ENCODE measurements around the gene KIF13A. TPM values are rescaled to one million over a fixed set of nuclear protein-coding genes. Genes with fewer than 3 reads are reported as not detected.
"Not testable (repeated sequence)": the region's sequence is repeated elsewhere in the genome, so short reads cannot be mapped to it uniquely, and the experiment has no call there.

The KIF13A gene
- total RNA-seq, 2 donors from 2014 or later: 0.68 to 1.4 TPM

DNA sequence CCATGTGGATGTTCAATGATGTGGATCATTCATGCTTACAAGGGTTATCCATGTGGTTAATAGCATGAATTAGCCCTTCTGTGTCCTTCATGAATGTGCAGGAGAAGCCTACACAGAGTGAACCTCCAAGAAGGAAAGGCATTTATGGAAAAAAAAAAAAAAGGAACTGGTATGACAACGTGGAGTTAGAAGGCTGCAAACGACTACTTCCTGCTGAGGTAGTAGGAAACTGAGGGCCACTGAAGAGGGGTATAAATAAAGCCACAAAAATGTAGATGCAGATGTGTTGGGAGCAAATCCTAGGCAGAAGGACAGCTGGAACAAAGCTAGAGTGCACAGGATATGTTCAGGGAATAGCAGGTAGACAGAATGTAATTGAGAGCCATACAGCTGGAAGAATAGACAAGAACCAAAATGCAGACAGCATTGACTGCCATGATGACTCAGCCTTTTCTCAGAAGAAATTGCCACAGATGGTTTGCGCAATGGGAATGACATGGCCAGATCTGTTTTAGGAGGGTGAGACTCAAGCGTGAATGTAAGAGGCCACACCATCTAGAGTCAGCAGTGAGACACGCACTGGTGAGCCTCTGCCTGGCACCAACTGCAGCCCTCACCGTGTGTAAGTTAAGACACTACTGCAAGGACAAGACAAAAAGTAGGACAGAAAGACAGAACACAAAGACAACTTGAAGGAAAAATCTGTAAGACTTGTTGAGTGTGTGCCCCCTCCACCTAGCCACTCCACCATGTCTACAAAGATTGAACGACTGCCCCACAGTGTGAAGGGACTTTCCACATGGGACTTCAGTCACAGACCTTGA, 79.8 kb downstream of the KIF13A start:
- no peak overlapping the region for H3K27ac Mint-ChIP-seq
- no peaks in the 10 kb centered on the region for H3K36me3 Mint-ChIP-seq (ENCODE audit: low read depth)
- H3K4me1 Mint-ChIP-seq: peaks cover 5% of the 10 kb centered on the region
- no peak overlapping the region for H3K4me3 Mint-ChIP-seq
- peak; percentile 50 for ATAC-seq
- peaks cover 31% of the 10 kb centered on the region for H3K27me3 Mint-ChIP-seq
- no peaks in the 10 kb centered on the region for H3K9me3 ChIP-seq (ENCODE audit: control insufficient read depth, low read length, poor library complexity, severe bottlenecking)
- DNase-seq: no peak

DNA sequence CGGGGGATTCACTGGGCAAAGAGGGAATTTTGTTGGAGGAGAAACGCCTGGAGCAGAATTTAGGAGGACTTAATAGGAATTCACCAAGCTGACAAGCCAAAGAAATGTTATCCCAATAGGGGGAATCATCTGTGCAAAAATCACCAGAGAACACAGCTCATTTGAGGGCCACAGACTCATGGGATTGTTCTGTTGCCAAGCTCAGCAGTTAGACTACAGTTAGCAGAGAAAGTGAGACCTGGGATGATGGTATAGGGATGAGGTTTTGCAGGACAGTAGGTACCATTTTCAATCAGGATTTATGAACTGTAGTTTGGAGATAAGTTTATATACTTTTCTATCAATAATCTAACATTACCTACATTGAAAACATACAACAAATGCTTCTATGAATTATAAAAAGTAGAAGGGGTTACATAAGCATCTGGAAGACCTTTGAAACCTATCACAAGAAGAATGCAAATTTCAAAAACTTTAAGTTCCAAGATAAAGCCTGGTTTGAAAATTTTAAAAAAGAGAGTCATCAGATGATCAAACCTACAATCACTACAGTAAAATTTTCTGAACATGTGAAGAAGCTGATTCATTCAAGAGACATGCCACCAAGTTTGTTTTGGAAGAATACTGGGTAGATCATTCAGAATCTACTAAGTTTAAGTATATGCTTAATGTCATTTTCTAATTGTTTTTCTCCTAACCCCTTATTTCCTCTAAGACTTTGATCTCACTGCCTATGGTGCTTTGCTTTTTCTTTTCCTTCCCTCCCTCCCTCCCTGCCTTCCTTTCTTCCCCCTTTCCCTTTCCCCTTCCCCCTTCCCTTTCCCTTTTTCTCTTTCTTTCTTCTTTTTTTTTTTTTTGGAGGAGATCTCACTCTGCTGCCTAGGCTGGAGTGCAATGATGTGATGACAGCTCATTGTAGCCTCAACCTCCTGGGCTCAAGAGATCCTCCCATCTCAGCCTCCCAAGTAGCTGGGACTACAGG, 81.5 kb downstream of the KIF13A start:
- no peak overlapping the region for H3K27ac Mint-ChIP-seq
- H3K9me3 ChIP-seq (ENCODE audit: control insufficient read depth, low read length, poor library complexity, severe bottlenecking): no peaks in the 10 kb centered on the region
- ATAC-seq (no peak), DNase-seq (no peak)
- H3K4me3 Mint-ChIP-seq: no peak overlapping the region
- peaks cover 27% of the 10 kb centered on the region for H3K27me3 Mint-ChIP-seq
- H3K36me3 Mint-ChIP-seq (ENCODE audit: low read depth): no peaks in the 10 kb centered on the region
- H3K4me1 Mint-ChIP-seq: peaks cover 5% of the 10 kb centered on the region

DNA sequence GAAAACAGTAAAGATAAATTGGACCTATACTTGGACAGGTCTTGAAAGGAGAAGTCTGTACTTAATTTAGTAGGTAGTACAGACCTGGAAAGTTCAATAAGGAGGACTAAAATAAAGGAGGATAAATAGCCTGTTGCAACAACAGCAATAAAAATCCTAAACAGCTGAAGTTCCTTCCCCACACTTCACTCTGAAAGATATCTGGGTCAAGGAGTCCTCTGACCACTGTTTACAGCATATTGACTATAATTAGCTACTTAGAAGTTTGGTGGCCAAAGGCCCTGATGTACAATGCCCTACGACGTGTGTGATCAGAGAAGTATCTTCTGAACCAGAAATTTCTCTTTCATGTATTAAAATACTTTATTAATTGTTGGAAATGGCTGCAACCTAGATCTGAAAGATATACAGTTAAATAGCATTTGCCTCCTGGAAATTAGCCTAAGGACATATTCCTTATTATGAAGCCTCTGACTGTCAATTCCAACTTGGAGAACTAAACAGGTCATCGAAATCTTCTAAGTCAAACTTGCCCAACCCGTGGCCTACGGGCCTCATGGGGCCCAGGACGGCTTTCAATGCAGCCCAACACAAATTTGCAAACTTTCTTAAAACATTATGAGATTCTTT, 82.8 kb downstream of the KIF13A start:
- Mint-ChIP-seq H3K36me3 (ENCODE audit: low read depth) (no peaks in the 10 kb centered on the region), H3K27ac (no peak overlapping the region), H3K4me1 (peaks cover 5% of the 10 kb centered on the region), H3K4me3 (no peak overlapping the region), H3K27me3 (peaks cover 27% of the 10 kb centered on the region)
- H3K9me3 ChIP-seq (ENCODE audit: control insufficient read depth, low read length, poor library complexity, severe bottlenecking): no peaks in the 10 kb centered on the region
- DNase-seq: no peak
- ATAC-seq: no peak

DNA sequence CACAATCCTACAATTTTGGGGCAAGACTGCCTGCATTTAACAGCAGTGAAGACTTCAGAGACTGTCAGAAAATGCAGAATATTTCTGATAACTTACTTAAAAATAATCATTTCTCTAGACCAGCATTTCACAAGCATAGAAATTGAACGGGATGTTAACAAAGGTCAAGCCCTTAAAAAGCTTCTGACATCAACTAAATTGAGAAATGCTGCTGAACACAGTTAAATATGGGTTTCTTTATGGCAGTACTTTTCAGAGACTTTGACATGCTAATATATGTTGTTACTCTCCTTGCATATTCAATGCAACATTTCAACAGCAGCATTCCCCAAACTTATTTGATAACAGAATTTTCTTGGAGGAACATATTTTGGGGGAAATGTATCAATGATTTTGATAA, 84.5 kb downstream of the KIF13A start:
- H3K9me3 ChIP-seq (ENCODE audit: control insufficient read depth, low read length, poor library complexity, severe bottlenecking): no peaks in the 10 kb centered on the region
- no peak for DNase-seq
- Mint-ChIP-seq H3K27me3 (peaks cover 23% of the 10 kb centered on the region), H3K27ac (no peak overlapping the region), H3K4me1 (peaks cover 5% of the 10 kb centered on the region), H3K4me3 (no peak overlapping the region), H3K36me3 (ENCODE audit: low read depth) (no peaks in the 10 kb centered on the region)
- ATAC-seq: no peak

DNA sequence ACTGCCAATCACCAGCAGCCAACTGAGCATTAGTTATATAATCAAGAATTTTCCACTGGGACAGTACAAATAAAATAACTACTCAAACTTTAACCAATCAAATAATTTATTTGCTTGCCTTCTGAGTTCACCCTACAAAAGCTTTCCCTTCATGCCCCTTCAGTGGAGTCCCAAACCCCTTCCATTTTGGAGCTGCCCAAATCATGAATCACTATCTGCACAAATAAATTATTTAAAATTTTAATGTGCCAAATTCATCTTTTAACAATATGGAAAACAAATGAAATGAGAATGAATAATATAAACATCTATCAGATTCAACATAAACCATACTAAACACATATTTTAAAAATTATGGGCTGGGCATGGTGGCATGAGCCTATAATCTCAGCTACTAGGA, 85.9 kb downstream of the KIF13A start:
- no peaks in the 10 kb centered on the region for H3K9me3 ChIP-seq (ENCODE audit: control insufficient read depth, low read length, poor library complexity, severe bottlenecking)
- H3K4me3 Mint-ChIP-seq: no peak overlapping the region
- peaks cover 14% of the 10 kb centered on the region for H3K27me3 Mint-ChIP-seq
- DNase-seq (no peak), ATAC-seq (no peak)
- no peaks in the 10 kb centered on the region for H3K36me3 Mint-ChIP-seq (ENCODE audit: low read depth)
- H3K27ac Mint-ChIP-seq: no peak overlapping the region
- H3K4me1 Mint-ChIP-seq: no peaks in the 10 kb centered on the region

DNA sequence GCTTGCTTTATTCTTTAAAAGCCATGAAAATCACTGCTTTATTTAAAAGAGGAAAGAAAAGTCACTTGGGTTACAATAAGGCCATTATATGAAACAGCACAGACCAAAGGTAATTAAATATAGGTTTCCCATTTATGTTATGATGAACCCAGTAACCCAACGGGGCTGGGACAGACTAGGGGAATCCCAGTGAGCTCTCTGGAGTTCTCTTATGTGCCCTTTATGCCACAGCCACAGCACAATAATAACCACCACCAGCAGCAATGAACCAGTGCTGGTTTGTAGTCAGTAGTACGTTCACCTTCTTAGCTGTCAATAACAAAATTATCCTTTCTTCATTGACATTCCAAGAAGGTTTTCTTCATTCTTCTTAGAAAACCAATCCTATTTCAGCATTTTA, 87.4 kb downstream of the KIF13A start:
- no peaks in the 10 kb centered on the region for H3K4me1 Mint-ChIP-seq
- H3K27ac Mint-ChIP-seq: no peak overlapping the region
- no peaks in the 10 kb centered on the region for H3K36me3 Mint-ChIP-seq (ENCODE audit: low read depth)
- H3K27me3 Mint-ChIP-seq: peaks cover 6% of the 10 kb centered on the region
- no peak overlapping the region for H3K4me3 Mint-ChIP-seq
- H3K9me3 ChIP-seq (ENCODE audit: control insufficient read depth, low read length, poor library complexity, severe bottlenecking): no peaks in the 10 kb centered on the region
- ATAC-seq (no peak), DNase-seq (no peak)

DNA sequence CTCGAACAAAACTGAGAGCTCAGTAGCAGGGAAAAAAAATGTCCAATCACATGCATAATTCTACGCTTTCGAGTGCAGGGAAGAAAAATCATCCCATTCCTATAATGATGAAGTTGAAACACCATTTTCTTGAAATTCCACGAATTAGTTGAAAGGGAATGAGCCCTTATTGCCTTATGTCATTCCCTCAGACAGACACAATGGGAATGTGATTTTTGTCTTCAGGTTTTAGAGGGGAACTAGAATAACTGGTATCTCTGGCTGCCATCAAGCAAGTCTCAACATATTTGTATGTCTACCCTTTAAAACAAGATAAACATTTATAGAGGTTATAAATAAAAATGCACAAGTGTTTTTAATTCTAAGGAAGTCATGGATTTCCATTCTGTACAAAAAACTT, 87.9 kb downstream of the KIF13A start:
- H3K27me3 Mint-ChIP-seq: peaks cover 6% of the 10 kb centered on the region
- H3K4me3 Mint-ChIP-seq: no peak overlapping the region
- ATAC-seq: no peak
- DNase-seq: no peak
- peaks cover 4% of the 10 kb centered on the region for H3K9me3 ChIP-seq (ENCODE audit: control insufficient read depth, low read length, poor library complexity, severe bottlenecking)
- no peak overlapping the region for H3K27ac Mint-ChIP-seq
- H3K36me3 Mint-ChIP-seq (ENCODE audit: low read depth): no peaks in the 10 kb centered on the region
- H3K4me1 Mint-ChIP-seq: no peaks in the 10 kb centered on the region

DNA sequence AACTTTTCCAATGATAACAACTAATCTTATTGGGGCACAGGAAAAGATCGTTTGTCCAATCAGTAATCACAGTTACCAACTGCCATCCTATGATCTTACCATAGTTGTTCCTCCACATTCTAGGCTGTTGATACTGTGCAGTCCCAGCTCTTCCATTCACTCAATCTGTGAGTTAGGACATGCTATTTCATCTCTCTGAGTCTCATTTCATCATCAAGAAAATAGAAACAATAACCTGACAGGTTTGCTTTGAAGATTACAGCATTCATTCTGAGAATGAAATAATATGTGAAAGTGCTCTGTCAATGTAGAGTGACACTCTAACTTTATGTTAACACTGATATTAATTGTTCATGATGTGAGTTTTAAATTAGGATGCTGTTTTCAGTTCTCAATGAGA, 89.8 kb downstream of the KIF13A start:
- H3K9me3 ChIP-seq (ENCODE audit: control insufficient read depth, low read length, poor library complexity, severe bottlenecking): peaks cover 9% of the 10 kb centered on the region
- ATAC-seq (no peak), DNase-seq (no peak)
- Mint-ChIP-seq H3K36me3 (ENCODE audit: low read depth) (no peaks in the 10 kb centered on the region), H3K4me3 (no peak overlapping the region), H3K27me3 (no peaks in the 10 kb centered on the region), H3K4me1 (no peaks in the 10 kb centered on the region), H3K27ac (no peak overlapping the region)

DNA sequence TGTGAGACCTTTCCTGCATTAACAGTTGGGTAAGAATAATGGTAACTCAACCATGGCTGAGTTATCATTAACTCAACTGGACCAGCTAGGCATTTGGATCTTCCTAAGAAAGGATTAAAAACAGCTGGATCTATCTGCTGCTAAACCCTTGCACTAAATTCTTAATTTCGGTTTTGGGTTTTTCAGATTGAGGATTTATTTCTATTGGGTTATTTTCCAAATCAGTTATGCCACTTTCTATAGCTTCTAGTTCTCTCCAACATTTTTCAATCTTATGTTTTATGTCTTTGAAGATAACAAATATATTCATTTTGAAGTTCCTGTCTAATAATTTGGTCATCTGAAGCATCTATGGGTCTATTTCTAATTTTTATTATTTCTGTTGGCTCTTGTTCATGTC, 92.5 kb downstream of the KIF13A start:
- ATAC-seq: no peak
- Mint-ChIP-seq H3K4me3 (no peak overlapping the region), H3K27me3 (no peaks in the 10 kb centered on the region), H3K36me3 (ENCODE audit: low read depth) (no peaks in the 10 kb centered on the region), H3K4me1 (no peaks in the 10 kb centered on the region), H3K27ac (no peak overlapping the region)
- peaks cover 9% of the 10 kb centered on the region for H3K9me3 ChIP-seq (ENCODE audit: control insufficient read depth, low read length, poor library complexity, severe bottlenecking)
- no peak for DNase-seq

DNA sequence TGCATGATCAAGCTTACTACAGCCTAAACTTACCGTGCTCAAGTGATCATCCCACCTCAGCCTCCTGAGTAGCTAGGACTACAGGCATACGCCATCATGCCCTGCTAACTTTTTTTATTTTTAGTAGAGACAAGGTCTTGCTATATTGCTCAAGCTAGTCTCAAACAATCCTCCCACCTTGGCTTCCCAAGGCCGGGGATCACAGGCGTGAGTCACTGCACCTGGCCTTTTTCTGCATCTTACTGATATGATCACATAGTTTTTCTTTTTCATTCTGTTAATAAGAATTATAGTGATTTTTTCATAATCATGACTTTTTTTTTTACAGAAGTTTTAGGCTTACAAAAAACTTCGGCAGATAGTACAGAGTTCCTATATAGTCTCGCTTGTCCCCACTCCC, 93.2 kb downstream of the KIF13A start:
- peaks cover 9% of the 10 kb centered on the region for H3K9me3 ChIP-seq (ENCODE audit: control insufficient read depth, low read length, poor library complexity, severe bottlenecking)
- ATAC-seq (no peak), DNase-seq (no peak)
- Mint-ChIP-seq H3K4me3 (no peak overlapping the region), H3K36me3 (ENCODE audit: low read depth) (no peaks in the 10 kb centered on the region), H3K27me3 (no peaks in the 10 kb centered on the region), H3K27ac (no peak overlapping the region), H3K4me1 (no peaks in the 10 kb centered on the region)

DNA sequence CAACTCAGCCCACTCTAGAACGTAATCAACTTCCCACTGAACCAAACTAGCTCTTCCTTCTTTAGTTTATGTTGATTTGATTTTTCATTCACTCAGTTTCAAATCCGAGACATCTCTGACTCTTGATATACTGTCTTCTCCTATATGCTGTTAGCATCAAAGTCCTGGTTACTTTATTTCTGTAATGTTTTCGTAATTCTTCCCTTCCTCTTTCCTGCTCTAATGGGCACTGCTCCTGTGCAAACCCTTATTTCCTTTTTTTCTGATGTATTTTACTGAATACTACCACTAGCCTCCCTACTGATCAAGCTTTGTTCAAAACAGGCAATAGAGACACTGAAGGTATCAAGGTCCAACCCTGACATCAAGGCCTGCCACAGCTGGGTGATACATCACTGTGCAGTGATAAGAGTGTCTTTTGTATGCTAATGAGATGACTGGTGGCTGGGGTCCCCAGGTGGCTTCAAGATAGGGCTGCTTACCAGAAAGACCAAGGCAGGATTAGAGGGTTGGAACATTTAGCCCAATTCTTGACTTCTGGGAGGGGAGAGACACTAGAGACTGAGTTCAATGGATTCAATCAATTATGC, 95.2 kb downstream of the KIF13A start:
- no peak for ATAC-seq
- H3K27me3 Mint-ChIP-seq: peaks cover 7% of the 10 kb centered on the region
- H3K36me3 Mint-ChIP-seq (ENCODE audit: low read depth): no peaks in the 10 kb centered on the region
- H3K9me3 ChIP-seq (ENCODE audit: control insufficient read depth, low read length, poor library complexity, severe bottlenecking): peaks cover 9% of the 10 kb centered on the region
- no peak for DNase-seq
- no peak overlapping the region for H3K4me3 Mint-ChIP-seq
- H3K27ac Mint-ChIP-seq: no peak overlapping the region
- H3K4me1 Mint-ChIP-seq: no peaks in the 10 kb centered on the region

DNA sequence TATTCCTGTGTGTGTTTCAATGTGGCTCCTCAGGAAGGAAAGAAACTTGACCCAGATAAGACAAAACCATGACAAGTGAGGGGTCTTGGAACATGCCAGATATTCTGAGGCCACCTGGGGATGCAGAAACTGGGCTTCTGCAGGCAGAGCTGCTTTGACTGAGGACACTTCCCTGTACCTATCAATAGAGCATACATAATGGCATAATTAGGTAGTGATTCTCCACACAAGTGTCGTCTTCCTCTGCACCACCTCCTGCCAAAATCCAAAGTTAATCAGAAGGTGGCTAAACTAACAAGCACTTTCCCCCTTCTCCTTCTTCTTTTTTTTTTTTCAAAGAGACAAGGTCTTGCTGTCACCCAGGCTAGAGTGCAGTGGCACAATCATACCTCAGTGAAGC, 97.1 kb downstream of the KIF13A start:
- H3K27me3 Mint-ChIP-seq: peaks cover 25% of the 10 kb centered on the region
- no peak for ATAC-seq
- peaks cover 9% of the 10 kb centered on the region for H3K9me3 ChIP-seq (ENCODE audit: control insufficient read depth, low read length, poor library complexity, severe bottlenecking)
- no peak overlapping the region for H3K4me3 Mint-ChIP-seq
- H3K27ac Mint-ChIP-seq: no peak overlapping the region
- no peaks in the 10 kb centered on the region for H3K4me1 Mint-ChIP-seq
- no peaks in the 10 kb centered on the region for H3K36me3 Mint-ChIP-seq (ENCODE audit: low read depth)
- no peak for DNase-seq

DNA sequence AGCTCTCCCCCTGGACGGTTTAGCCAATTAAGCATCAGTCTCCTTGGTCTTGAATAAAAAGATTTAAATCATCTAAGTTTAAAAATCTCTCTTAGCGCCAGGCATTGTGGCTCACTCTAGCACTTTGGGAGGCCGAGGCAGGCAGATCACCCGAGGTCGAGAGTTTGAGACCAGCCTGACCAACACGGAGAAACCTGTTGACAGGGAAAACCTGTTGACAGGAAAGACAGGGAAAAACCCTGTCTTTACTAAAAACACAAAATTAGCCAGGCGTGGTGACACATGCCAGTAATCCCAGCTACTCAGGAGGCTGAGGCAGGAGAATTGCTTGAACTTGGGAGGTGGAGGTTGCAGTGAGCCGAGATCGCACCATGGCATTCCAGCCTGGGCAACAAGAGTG, 97.7 kb downstream of the KIF13A start:
- H3K4me3 Mint-ChIP-seq, H3K4me1 Mint-ChIP-seq: not testable (repeated sequence)

More for the DNA sequence above, 97.7 kb downstream of the KIF13A start:
- H3K27ac Mint-ChIP-seq; H3K36me3 Mint-ChIP-seq (ENCODE audit: low read depth); H3K9me3 ChIP-seq (ENCODE audit: control insufficient read depth, low read length, poor library complexity, severe bottlenecking); ATAC-seq; DNase-seq: not testable (repeated sequence)
- peaks cover 30% of the 10 kb centered on the region for H3K27me3 Mint-ChIP-seq
